GM21737 (cell line): ENCODE results near the gene UNC5A.

Experiments used
- ATAC-seq: cut with Tn5 transposase; IDR thresholded peaks from one replicate; pipeline ENCODE4 v1.9.1; 2021; ENCODE audit warnings: mild to moderate bottlenecking, moderate library complexity; ENCODE audit not compliant: unreplicated experiment

UNC5A gene

GRCh38 chr5:176810081-176810597 lies at the start of gene UNC5A:
TSS of gene UNC5A (plus strand) at chr5:176810559. CDS start at chr5:176810751, 192 bp downstream.
- ATAC-seq: no peak

GRCh38 chr5:176761755-176762154 lies 48.6 kb upstream of the UNC5A start:
- ATAC-seq: no peak

- no peak for ATAC-seq
Measured at GRCh38 chr5:176762489-176762888, 47.9 kb upstream of the UNC5A start.

GRCh38 chr5:176765687-176766086 lies 44.7 kb upstream of the UNC5A start:
- ATAC-seq: no peak

GRCh38 chr5:176768174-176768970 lies 42.0 kb upstream of the UNC5A start:
- ATAC-seq: no peak

- no peak for ATAC-seq
Measured at GRCh38 chr5:176769911-176770310, 40.4 kb upstream of the UNC5A start.

- ATAC-seq: no peak
Measured at GRCh38 chr5:176770431-176770830, 39.9 kb upstream of the UNC5A start.

- no peak for ATAC-seq
Measured at GRCh38 chr5:176771102-176771845, 39.1 kb upstream of the UNC5A start.

- no peak for ATAC-seq
Measured at GRCh38 chr5:176772271-176773210, 37.8 kb upstream of the UNC5A start.

GRCh38 chr5:176773408-176774035 lies 36.8 kb upstream of the UNC5A start:
- ATAC-seq: no peak

GRCh38 chr5:176774216-176775171 lies 35.9 kb upstream of the UNC5A start:
- ATAC-seq: no peak

GRCh38 chr5:176775409-176775808 lies 35.0 kb upstream of the UNC5A start:
- ATAC-seq: no peak

- no peak for ATAC-seq
Measured at GRCh38 chr5:176776141-176776865, 34.1 kb upstream of the UNC5A start.

- no peak for ATAC-seq
Measured at GRCh38 chr5:176776916-176777315, 33.4 kb upstream of the UNC5A start.

GRCh38 chr5:176778921-176779465 lies 31.4 kb upstream of the UNC5A start:
- ATAC-seq: no peak

- no peak for ATAC-seq
Measured at GRCh38 chr5:176779537-176779936, 30.8 kb upstream of the UNC5A start.

- ATAC-seq: no peak
Measured at GRCh38 chr5:176780176-176781053, 29.9 kb upstream of the UNC5A start.

GRCh38 chr5:176781054-176781375 lies 29.3 kb upstream of the UNC5A start:
- no peak for ATAC-seq
